SK-N-MC (cell line): ENCODE data around the gene TYW1B.
"Not testable (repeated sequence)": the region's sequence is repeated elsewhere in the genome, so short reads cannot be mapped to it uniquely, and the experiment has no call there.

Experiments
- EZH2 ChIP-seq: fragments of 200-600 bp; sonication (generic); IDR thresholded peaks from one replicate; pipeline ENCODE4 v1.6.1; 2017; ENCODE audit warnings: antibody characterized with exemption
- FOXP2 ChIP-seq: optimal IDR thresholded peaks from 2 replicates; pipeline ENCODE3; 2011; ENCODE audit warnings: mild to moderate bottlenecking, moderate library complexity; ENCODE audit not compliant: insufficient read depth; ENCODE audit errors: extremely low read length, control extremely low read depth
- POLR2AphosphoS5 ChIP-seq: IDR thresholded peaks from 2 replicates; pipeline ENCODE4 v1.6.1; 2012; ENCODE audit warnings: mild to moderate bottlenecking, low read depth, low read length, borderline replicate concordance

DNA sequence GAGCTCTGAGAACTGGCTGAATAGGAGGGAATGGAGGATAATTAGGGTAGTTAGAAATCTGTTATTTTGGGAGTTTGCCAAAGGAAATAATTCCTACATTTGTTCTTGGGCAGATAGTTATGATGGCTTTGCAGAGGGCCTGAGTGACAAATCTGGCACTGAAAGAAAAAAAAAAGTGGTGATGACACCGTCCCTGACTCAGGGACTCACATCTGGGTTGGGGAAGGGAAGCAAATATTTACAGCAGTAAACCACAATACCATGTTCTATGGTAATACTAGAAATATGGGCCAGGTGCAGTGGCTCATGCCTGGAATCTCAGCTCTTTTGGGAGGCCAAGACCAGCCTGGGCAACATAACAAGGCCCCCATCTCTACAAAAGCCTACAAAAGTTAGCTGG is 29.9 kb upstream of the TYW1B start:
- TF ChIP-seq POLR2AphosphoS5, EZH2, FOXP2: not testable (repeated sequence)
